ENCODE data around the gene ZFAND2A. TPM values are rescaled to one million over a fixed set of nuclear protein-coding genes. Genes with fewer than 3 reads are reported as not detected.

ZFAND2A gene
- total and polyA plus RNA-seq, 2 of the 8 experiments (the other 6 are each of a cell fraction or from before 2014, with no cell fraction given), result 16.6 to 20.3 TPM

DNA sequence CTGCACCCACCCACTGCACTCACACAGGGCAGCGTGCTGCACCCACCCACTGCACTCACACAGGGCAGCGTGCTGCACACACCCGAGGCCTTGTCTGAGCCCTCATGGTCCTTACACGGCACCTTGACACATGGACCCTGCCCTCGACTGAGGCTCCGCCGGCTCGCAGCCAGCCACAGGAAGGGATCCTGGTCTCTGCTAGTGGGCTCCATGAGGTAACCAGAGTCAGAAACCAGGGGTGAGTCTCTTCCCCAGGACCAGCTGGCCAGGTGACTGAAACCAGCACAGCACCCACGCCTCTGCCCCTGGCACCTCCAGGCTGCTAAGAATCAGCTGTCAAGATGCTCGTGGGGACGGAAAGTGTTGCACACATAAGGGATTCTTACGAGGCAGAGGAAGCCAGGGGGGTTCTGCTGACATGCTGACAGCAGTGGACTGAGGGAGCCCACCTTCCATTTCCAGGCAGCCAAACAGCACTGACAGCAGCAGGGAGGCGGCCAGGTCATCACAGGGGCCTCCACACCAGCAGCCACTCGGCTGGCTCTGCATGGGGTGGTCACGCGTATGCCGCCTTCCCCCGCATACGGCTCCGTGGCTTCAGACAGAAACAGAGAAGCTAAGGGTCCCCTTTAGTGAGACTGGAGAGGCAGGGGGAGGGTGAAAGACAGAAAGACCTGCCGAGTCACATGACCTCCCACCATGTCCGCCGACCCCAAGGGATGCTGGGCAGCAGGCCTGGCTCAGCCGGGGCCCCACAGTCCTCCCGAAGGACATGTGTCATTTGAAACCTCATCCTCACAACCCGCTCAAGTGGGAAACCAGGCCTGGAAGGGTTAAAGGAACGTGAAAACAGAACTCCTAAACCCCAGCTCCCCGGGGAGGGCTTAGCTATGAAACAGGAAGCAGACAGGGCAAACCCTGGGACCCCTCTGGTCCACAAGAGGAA is 37.8 kb downstream of the ZFAND2A start (continued):
- TF ChIP-seq HDAC6 (IDR thresholded peaks at IDR 0.05; ENCODE audit: low read depth, low read length), result no peak
- TF ChIP-seq BCL11A (IDR thresholded peaks at IDR 0.05; ENCODE audit: low read depth in 2 of 2, low read length in 2 of 2), result no peak
